Upper lobe of left lung (tissue), 6 donors: ENCODE data around the gene PAPOLA. TPM values are rescaled to one million over a fixed set of nuclear protein-coding genes. Genes with fewer than 3 reads are reported as not detected.
"Not testable (repeated sequence)": the region's sequence is repeated elsewhere in the genome, so short reads cannot be mapped to it uniquely, and the experiment has no call there.

Experiments used
- ATAC-seq, 2 donors: fragments of 200-7000 bp; cut with Tn5 transposase; one replicate each; pipeline ENCODE4 v1.9.1; 2022; ENCODE audit warnings: mild to moderate bottlenecking in 2 of 2, moderate library complexity in 2 of 2; ENCODE audit not compliant: low FRiP score in 2 of 2
- DNase-seq, 2 donors: peaks; one replicate each; pipeline ENCODE4 v3.0.0-alpha.2; 2019 to 2020
- H3K27ac ChIP-seq, 4 donors: fragments of 200-600 bp; sonication (generic); one replicate each; pipeline ENCODE4 v1.5.1; 2016 to 2019
- H3K27me3 ChIP-seq, 4 donors: fragments of 200-600 bp; sonication (generic); one replicate each; pipeline ENCODE4 v1.5.1; 2017 to 2019
- H3K36me3 ChIP-seq, 4 donors: fragments of 200-600 bp; sonication (generic); one replicate each; pipeline ENCODE4 v1.5.1; 2016 to 2019
- H3K4me1 ChIP-seq, 4 donors: fragments of 200-600 bp; sonication (generic); one replicate each; pipeline ENCODE4 v1.5.1; 2018 to 2019
- H3K4me3 ChIP-seq, 4 donors: fragments of 200-600 bp; sonication (generic); one replicate each; pipeline ENCODE4 v1.5.1; 2017 to 2019; ENCODE audit warnings: mild to moderate bottlenecking in 2 of 4, moderate library complexity in 1 of 4
- H3K9me3 ChIP-seq, 4 donors: fragments of 200-600 bp; sonication (generic); one replicate each; pipeline ENCODE4 v1.5.1; 2018 to 2019
- EP300 ChIP-seq, 4 donors: sonication (generic); formaldehyde crosslinking; IDR thresholded peaks; one replicate each; pipeline ENCODE4 v1.5.1; 2017; ENCODE audit warnings: antibody characterized with exemption in 4 of 4, control low read depth in 2 of 4
- POLR2A ChIP-seq, 4 donors: fragments of 450-650 bp; IDR thresholded peaks; one replicate each; pipeline ENCODE4 v1.5.1; 2016 to 2017; ENCODE audit warnings: antibody characterized with exemption in 4 of 4, mild to moderate bottlenecking in 2 of 4
- POLR2AphosphoS5 ChIP-seq, 2 donors: sonication (generic); formaldehyde crosslinking; IDR thresholded peaks; one replicate each; pipeline ENCODE4 v1.5.1; 2017; ENCODE audit warnings: antibody characterized with exemption in 2 of 2
- WGBS, 2 donors: methylation state at CpG; one replicate each; pipeline ENCODE4 v1.1.5; 2017 to 2018; 5-methylcytosine and 5-hydroxymethylcytosine counted together
- total RNA-seq, 6 donors: library from RNA; depleted of rRNA in 4 of 6; stranded (reverse); fragments of >200 nt in 4 of 6; gene quantifications; one replicate each; pipeline versions ENCODE4 v1.1.0 to v1.2.1, GENCODE V29; 2016 to 2021
- TF ChIP-seq, protein P1 (sequence below), 6 experiments: fragments of 450-650 bp in 4 of 6; fragments of 200-600 bp in 2 of 6; sonication (generic) in 2 of 6; IDR thresholded peaks; one replicate each; pipeline ENCODE4 v1.5.1; 2016 to 2019; ENCODE audit warnings: antibody characterized with exemption in 6 of 6
- donor health status: DM: no; HTN: no; CAD: no; lungs with moderate emphysema.
- donor health status: DM: no; HTN: yes; CAD: no; lungs with severe emphysema.

The PAPOLA gene
- total RNA-seq, 6 donors from 2014 or later, result 109 to 210 (median 137) TPM

DNA sequence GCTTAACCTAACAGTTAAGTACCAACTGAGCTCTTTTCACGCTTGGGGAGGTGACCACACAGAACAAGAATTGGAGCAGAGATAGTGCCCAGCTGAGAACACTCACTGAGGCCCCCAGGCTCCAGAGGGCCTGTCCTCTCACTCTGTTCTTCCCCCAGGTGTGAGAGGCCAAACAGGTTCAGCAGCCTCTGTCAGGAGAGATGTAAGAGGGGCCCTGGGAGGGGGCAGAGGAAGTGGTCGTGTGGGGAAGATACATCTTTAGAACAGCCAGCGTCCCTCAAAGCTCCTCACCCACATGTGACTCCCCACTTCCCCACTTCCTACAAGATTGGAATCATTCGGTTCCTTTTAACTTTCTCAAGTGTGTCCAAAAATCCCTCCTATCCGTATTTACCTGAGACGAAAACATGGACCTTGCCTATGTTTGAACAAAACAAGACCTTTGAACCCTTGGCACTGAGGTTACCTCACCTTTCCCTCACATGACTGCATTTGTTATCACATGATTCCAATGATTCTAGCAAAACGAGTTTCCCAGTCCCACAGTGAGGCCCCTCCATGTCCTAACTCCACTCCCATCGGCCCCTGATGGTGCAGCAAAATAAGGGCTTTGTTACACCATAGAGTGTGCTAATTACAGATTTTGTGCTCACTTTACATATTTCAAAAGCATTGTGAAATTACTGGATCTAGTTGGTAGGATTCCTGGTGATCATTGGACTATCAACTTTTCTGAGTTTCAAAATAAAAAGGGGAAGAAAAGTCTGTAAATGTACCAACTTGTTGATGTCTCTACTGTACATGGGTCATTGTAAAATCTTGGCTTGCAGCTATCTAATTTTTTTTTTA, 40.0 kb upstream of the PAPOLA start:
- WGBS, 2 donors, result 53 to 61% methylated on average over 8 of the region's 8 CpGs
- Histone ChIP-seq H3K27ac (no peak overlapping the region), H3K4me3 (no peak overlapping the region), H3K4me1 (no peaks in the 10 kb centered on the region), H3K27me3 (no peaks in the 10 kb centered on the region), H3K36me3 (no peaks in the 10 kb centered on the region), H3K9me3 (no peaks in the 10 kb centered on the region)
- no peak for TF ChIP-seq POLR2AphosphoS5 (IDR thresholded peaks at IDR 0.05)
- TF ChIP-seq, protein P1, sequence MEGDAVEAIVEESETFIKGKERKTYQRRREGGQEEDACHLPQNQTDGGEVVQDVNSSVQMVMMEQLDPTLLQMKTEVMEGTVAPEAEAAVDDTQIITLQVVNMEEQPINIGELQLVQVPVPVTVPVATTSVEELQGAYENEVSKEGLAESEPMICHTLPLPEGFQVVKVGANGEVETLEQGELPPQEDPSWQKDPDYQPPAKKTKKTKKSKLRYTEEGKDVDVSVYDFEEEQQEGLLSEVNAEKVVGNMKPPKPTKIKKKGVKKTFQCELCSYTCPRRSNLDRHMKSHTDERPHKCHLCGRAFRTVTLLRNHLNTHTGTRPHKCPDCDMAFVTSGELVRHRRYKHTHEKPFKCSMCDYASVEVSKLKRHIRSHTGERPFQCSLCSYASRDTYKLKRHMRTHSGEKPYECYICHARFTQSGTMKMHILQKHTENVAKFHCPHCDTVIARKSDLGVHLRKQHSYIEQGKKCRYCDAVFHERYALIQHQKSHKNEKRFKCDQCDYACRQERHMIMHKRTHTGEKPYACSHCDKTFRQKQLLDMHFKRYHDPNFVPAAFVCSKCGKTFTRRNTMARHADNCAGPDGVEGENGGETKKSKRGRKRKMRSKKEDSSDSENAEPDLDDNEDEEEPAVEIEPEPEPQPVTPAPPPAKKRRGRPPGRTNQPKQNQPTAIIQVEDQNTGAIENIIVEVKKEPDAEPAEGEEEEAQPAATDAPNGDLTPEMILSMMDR (IDR thresholded peaks at IDR 0.05), result no peak
- no peak for TF ChIP-seq EP300 (IDR thresholded peaks at IDR 0.05)
- DNase-seq (no peak), ATAC-seq (no peak)

DNA sequence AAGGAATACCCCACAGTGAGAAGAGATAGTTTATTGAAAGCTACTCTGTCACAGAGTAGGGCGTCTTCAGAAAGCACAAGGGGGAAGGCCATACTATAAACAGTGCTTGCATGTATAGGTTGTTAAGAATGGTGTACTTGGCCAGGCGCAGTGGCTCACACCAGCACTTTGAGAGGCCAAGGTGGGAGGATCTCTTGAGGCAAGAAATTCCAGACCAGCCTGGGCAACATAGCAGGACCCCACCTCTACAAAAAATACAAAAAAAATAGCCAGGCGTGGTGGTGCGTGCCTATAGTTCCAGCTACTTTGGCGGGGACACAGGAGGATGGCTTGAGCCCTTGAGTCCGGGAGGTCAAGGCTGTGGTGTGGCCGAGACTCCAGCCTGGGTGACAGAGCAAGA, 38.0 kb upstream of the PAPOLA start:
- WGBS, 2 donors, result 89 to 90% methylated on average over 6 to 7 of the region's 7 CpGs
- DNase-seq (no peak), ATAC-seq (no peak)

DNA sequence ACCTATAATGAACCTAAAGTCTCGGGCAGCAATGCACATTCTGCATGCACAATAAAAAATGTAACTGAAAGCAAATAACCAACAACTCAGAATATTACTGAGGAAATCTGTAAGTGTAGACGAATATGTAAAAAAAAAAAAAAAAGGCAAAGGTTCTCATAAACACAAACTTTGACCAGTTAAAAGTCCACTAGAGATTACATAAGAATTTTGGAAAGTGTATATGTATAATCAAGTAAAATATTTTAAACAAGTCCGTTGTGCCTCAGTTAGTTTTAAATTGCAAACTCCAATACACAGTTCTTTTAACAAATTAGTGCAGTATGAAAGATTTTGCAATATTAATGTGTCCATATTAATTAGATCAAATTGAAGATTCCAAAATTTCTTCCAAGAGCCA, 35.3 kb upstream of the PAPOLA start:
- Histone ChIP-seq H3K4me1 (no peaks in the 10 kb centered on the region), H3K9me3 (no peaks in the 10 kb centered on the region), H3K27ac (no peak overlapping the region), H3K36me3 (no peaks in the 10 kb centered on the region), H3K4me3 (no peak overlapping the region), H3K27me3 (no peaks in the 10 kb centered on the region)
- DNase-seq, result no peak
- no peak for ATAC-seq
- TF ChIP-seq, protein P1 (IDR thresholded peaks at IDR 0.05), result no peak
- TF ChIP-seq POLR2AphosphoS5 (IDR thresholded peaks at IDR 0.05) (no peak), EP300 (IDR thresholded peaks at IDR 0.05) (no peak), POLR2A (IDR thresholded peaks at IDR 0.05) (no peak)
- 78 to 88% methylated on average over 3 of the region's 3 CpGs for WGBS, 2 donors

More for the DNA sequence above, 38.0 kb upstream of the PAPOLA start:
- no peak overlapping the region for H3K27ac ChIP-seq
- no peaks in the 10 kb centered on the region for H3K27me3 ChIP-seq
- no peaks in the 10 kb centered on the region for H3K36me3 ChIP-seq
- no peaks in the 10 kb centered on the region for H3K4me1 ChIP-seq
- TF ChIP-seq POLR2A (IDR thresholded peaks at IDR 0.05), result no peak
- TF ChIP-seq EP300 (IDR thresholded peaks at IDR 0.05), result no peak
- no peak for TF ChIP-seq POLR2AphosphoS5 (IDR thresholded peaks at IDR 0.05)
- TF ChIP-seq, protein P1 (IDR thresholded peaks at IDR 0.05), result no peak
- no peak overlapping the region for H3K4me3 ChIP-seq
- no peaks in the 10 kb centered on the region for H3K9me3 ChIP-seq

DNA sequence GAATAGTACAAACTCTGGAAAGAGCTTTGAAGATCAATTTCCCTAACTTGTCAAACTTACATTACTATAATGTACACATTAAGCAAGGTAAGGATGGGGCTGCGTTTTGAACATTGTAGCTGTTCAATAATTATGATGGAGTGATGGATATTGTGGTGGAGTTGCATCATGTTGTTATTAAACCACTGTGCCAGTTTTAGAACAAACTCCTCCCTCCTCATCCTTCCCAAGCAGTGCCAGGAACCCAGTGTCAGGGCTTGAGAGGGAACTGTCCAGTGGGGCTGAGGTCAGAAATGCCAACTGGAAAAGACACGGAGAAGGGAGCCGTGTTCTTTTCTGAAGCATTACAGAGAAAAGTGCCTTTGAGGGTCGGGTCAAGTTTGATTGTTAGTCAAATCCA, 31.9 kb upstream of the PAPOLA start:
- 39 to 53% methylated on average over 4 of the region's 4 CpGs for WGBS, 2 donors
- Histone ChIP-seq H3K27me3 (no peaks in the 10 kb centered on the region), H3K4me1 (no peaks in the 10 kb centered on the region), H3K9me3 (no peaks in the 10 kb centered on the region), H3K27ac (no peak overlapping the region), H3K36me3 (no peaks in the 10 kb centered on the region), H3K4me3 (no peak overlapping the region)
- no peak for ATAC-seq
- TF ChIP-seq, protein P1 (IDR thresholded peaks at IDR 0.05), result no peak
- no peak for TF ChIP-seq EP300 (IDR thresholded peaks at IDR 0.05)
- no peak for TF ChIP-seq POLR2A (IDR thresholded peaks at IDR 0.05)
- no peak for TF ChIP-seq POLR2AphosphoS5 (IDR thresholded peaks at IDR 0.05)
- DNase-seq, result no peak

DNA sequence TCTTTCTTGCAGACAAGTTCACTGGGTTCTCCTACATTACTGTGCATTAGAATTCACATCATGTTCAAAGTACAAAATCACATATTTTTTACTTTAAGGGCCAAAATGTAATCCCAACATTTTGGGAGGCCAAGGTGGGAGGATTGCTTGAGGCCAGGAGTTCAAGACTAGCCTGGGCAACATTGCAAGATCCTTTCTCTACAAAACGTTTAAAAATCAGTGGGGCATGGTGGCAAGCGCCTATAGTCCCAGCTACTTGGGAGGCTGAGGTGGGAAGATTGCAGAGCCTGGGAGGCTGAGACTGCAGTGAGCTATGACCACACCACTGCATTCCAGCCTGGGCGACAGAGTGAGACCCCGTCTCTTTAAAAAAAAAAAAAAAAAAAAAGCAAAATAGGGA, 31.2 kb upstream of the PAPOLA start:
- not testable (repeated sequence) for H3K27ac ChIP-seq, ATAC-seq, H3K4me3 ChIP-seq, H3K36me3 ChIP-seq, H3K9me3 ChIP-seq, DNase-seq, H3K4me1 ChIP-seq, H3K27me3 ChIP-seq
- WGBS, 2 donors, result 92 to 98% methylated on average over 4 of the region's 4 CpGs
